Measurements from ENCODE around the gene RAI14.

Gene RAI14

GRCh38 chr5:34652914-34653313 is 3.2 kb upstream of the RAI14 start:
- H3K4me3 ChIP-seq (ENCODE audit: low read depth, low read length): no peak overlapping the region
- H3K23ac ChIP-seq (ENCODE audit: low read length): no peak overlapping the region
- H3K27me3 ChIP-seq (ENCODE audit: insufficient read depth, low read length): no peaks in the 10 kb centered on the region
- H4K12ac ChIP-seq (ENCODE audit: low read depth, low read length): no peak overlapping the region
- H3K4ac ChIP-seq (ENCODE audit: low read depth, low read length): no peak overlapping the region
- no peak for DNase-seq
- H2AK5ac ChIP-seq (ENCODE audit: low read length): no peak overlapping the region
- no peak overlapping the region for H3K27ac ChIP-seq (ENCODE audit: low read depth, low read length)
- no peak overlapping the region for H4K91ac ChIP-seq (ENCODE audit: low read depth, low read length)
- peaks cover 15% of the 10 kb centered on the region for H3K79me2 ChIP-seq (ENCODE audit: control insufficient read depth, insufficient read depth, low read length, poor library complexity)
- H3K9me3 ChIP-seq (ENCODE audit: insufficient read depth, low read depth, low read length): no peaks in the 10 kb centered on the region
- peaks cover 22% of the 10 kb centered on the region for H3K79me1 ChIP-seq (ENCODE audit: low read length)
- H3K14ac ChIP-seq (ENCODE audit: low read length): no peak overlapping the region
- no peak overlapping the region for H2BK120ac ChIP-seq (ENCODE audit: insufficient read depth, low read length, poor library complexity)
- H3K18ac ChIP-seq (ENCODE audit: low read length): no peak overlapping the region
- H4K8ac ChIP-seq (ENCODE audit: low read depth, low read length): no peak overlapping the region
- H2BK5ac ChIP-seq (ENCODE audit: low read depth, low read length, poor library complexity): no peak overlapping the region
- H3K36me3 ChIP-seq (ENCODE audit: control insufficient read depth in 1 of 2, insufficient read depth in 2 of 2, low read length in 2 of 2): no peaks in the 10 kb centered on the region
- H3K4me1 ChIP-seq (ENCODE audit: control insufficient read depth in 1 of 2, insufficient read depth in 2 of 2, low read length in 2 of 2): peaks cover 0 to 4% of the 10 kb centered on the region in 2 experiments
- no peak overlapping the region for H3K9ac ChIP-seq (ENCODE audit: low read length)
- H2BK12ac ChIP-seq (ENCODE audit: low read length): no peak overlapping the region
- no peak overlapping the region for H3K4me2 ChIP-seq (ENCODE audit: low read length)
- H2AFZ ChIP-seq (ENCODE audit: insufficient read depth, low read length, poor library complexity): no peak overlapping the region

GRCh38 chr5:34653708-34654107 is 2.4 kb upstream of the RAI14 start:
- Histone ChIP-seq H3K4me1 (ENCODE audit: control insufficient read depth in 1 of 2, insufficient read depth in 2 of 2, low read length in 2 of 2) (peaks cover 0 to 6% of the 10 kb centered on the region in 2 experiments), H3K23ac (ENCODE audit: low read length) (no peak overlapping the region), H3K14ac (ENCODE audit: low read length) (no peak overlapping the region), H3K9ac (ENCODE audit: low read length) (no peak overlapping the region), H3K79me1 (ENCODE audit: low read length) (peaks cover 22% of the 10 kb centered on the region), H3K9me3 (ENCODE audit: insufficient read depth, low read depth, low read length) (no peaks in the 10 kb centered on the region), H3K18ac (ENCODE audit: low read length) (no peak overlapping the region), H2BK12ac (ENCODE audit: low read length) (no peak overlapping the region), H3K79me2 (ENCODE audit: control insufficient read depth, insufficient read depth, low read length, poor library complexity) (peaks cover 15% of the 10 kb centered on the region), H4K8ac (ENCODE audit: low read depth, low read length) (no peak overlapping the region), H3K27me3 (ENCODE audit: insufficient read depth, low read length) (no peaks in the 10 kb centered on the region), H4K91ac (ENCODE audit: low read depth, low read length) (no peak overlapping the region), H4K12ac (ENCODE audit: low read depth, low read length) (no peak overlapping the region), H2AFZ (ENCODE audit: insufficient read depth, low read length, poor library complexity) (no peak overlapping the region), H3K4me3 (ENCODE audit: low read depth, low read length) (no peak overlapping the region), H3K4me2 (ENCODE audit: low read length) (no peak overlapping the region), H3K4ac (ENCODE audit: low read depth, low read length) (no peak overlapping the region), H2AK5ac (ENCODE audit: low read length) (no peak overlapping the region), H3K36me3 (ENCODE audit: control insufficient read depth in 1 of 2, insufficient read depth in 2 of 2, low read length in 2 of 2) (no peaks in the 10 kb centered on the region), H3K27ac (ENCODE audit: low read depth, low read length) (no peak overlapping the region), H2BK5ac (ENCODE audit: low read depth, low read length, poor library complexity) (no peak overlapping the region), H2BK120ac (ENCODE audit: insufficient read depth, low read length, poor library complexity) (no peak overlapping the region)
- no peak for DNase-seq

DNA sequence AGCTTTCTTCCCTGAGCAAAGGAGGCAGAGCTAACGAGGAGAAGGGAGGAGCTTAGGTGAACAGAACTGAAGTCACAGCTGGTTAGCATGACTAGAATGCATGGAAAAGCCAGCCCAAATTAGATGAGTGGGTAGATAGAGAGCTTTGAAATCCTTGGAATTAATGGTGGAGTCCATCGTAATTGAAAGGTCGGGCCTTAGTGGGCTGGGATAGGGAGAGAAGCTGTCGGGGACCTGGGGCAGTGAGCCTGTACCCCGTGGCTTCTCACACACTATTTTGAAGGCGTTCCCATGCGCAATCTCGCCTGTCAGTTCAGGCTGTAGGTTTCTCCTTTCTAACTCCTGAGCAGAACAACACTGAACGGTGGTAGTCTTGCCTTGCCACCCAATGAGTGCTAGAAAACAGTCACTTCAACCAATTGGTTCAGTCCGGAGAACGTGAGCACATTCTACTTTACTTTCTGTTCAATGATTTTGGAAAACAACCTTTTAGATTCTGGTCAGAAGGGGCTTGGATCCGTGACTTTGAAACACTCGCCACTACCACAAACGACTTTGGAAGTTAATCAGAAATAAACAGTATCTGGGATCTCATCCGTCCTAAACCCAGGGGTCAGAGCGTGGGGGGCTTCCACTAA is 655 bp upstream of the RAI14 start:
- no CpG with 5 or more reads among the region's 16 CpGs for WGBS (ENCODE audit: extremely low coverage, insufficient coverage, insufficient read length)
- peak overlapping the region; percentile 53 for H3K14ac ChIP-seq (ENCODE audit: low read length)
- H3K27ac ChIP-seq (ENCODE audit: low read depth, low read length): peak overlapping the region; percentile 94
- H4K8ac ChIP-seq (ENCODE audit: low read depth, low read length): peak overlapping the region; percentile 42
- H3K4ac ChIP-seq (ENCODE audit: low read depth, low read length): peak overlapping the region; percentile 68
- peak overlapping the region; percentile 96 for H2BK120ac ChIP-seq (ENCODE audit: insufficient read depth, low read length, poor library complexity)
- H3K36me3 ChIP-seq (ENCODE audit: control insufficient read depth in 1 of 2, insufficient read depth in 2 of 2, low read length in 2 of 2): peaks cover 0 to 2% of the 10 kb centered on the region in 2 experiments
- H3K4me3 ChIP-seq (ENCODE audit: low read depth, low read length): peak overlapping the region; percentile 61
- peak overlapping the region; percentile 69 for H3K4me2 ChIP-seq (ENCODE audit: low read length)
- peak overlapping the region; percentile 9 for H4K12ac ChIP-seq (ENCODE audit: low read depth, low read length)
- no peak overlapping the region for H3K23ac ChIP-seq (ENCODE audit: low read length)
- peak overlapping the region; percentile 67 for H2BK5ac ChIP-seq (ENCODE audit: low read depth, low read length, poor library complexity)
- H2AFZ ChIP-seq (ENCODE audit: insufficient read depth, low read length, poor library complexity): peak overlapping the region; percentile 42
- H4K91ac ChIP-seq (ENCODE audit: low read depth, low read length): peak overlapping the region; percentile 96
- H3K18ac ChIP-seq (ENCODE audit: low read length): peak overlapping the region; percentile 67
- peak overlapping the region; percentile 26 for H3K9ac ChIP-seq (ENCODE audit: low read length)
- no peak overlapping the region for H2AK5ac ChIP-seq (ENCODE audit: low read length)
- peak overlapping the region; percentile 63 for H2BK12ac ChIP-seq (ENCODE audit: low read length)
- H3K79me2 ChIP-seq (ENCODE audit: control insufficient read depth, insufficient read depth, low read length, poor library complexity): peaks cover 22% of the 10 kb centered on the region
- no peaks in the 10 kb centered on the region for H3K9me3 ChIP-seq (ENCODE audit: insufficient read depth, low read depth, low read length)
- DNase-seq: peak; percentile 54 to 83
- peaks cover 0 to 4% of the 10 kb centered on the region in 2 experiments for H3K4me1 ChIP-seq (ENCODE audit: control insufficient read depth in 1 of 2, insufficient read depth in 2 of 2, low read length in 2 of 2)
- no peaks in the 10 kb centered on the region for H3K27me3 ChIP-seq (ENCODE audit: insufficient read depth, low read length)
- peaks cover 22% of the 10 kb centered on the region for H3K79me1 ChIP-seq (ENCODE audit: low read length)

DNA sequence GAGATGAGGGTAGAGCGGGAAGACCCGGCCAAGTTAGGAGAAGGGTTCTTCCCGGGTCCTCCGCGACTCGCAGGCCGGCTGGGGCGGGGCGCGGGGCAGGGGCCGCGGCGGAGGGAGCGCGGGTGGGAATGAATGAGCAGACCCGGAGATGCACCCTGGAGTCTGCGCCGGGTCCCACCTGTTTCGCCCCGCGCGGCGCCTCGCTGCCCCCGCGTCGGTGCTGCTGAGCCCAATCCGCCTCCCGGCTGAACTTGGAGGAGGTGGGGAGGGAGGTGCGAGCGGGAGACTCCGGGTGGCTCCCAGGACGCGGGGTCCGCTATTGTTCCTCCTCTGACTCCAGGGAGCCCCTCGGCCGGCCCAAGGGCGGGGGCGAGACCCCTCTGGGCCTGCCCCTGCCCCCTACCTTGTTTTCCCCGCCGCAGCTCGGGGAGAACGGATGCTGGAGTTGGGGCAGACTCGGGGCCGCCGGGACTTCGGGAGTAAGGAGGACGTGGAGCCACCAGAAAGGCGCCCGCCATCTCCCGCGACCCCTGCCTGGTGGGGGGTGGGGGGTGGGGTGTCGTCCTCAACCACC is 659 bp downstream of the RAI14 start:
- Histone ChIP-seq H3K79me1 (ENCODE audit: low read length) (peaks cover 25% of the 10 kb centered on the region), H3K36me3 (ENCODE audit: control insufficient read depth in 1 of 2, insufficient read depth in 2 of 2, low read length in 2 of 2) (peaks cover 0 to 8% of the 10 kb centered on the region in 2 experiments), H2AK5ac (ENCODE audit: low read length) (peak overlapping the region; percentile 71), H3K18ac (ENCODE audit: low read length) (peak overlapping the region; percentile 96), H3K9me3 (ENCODE audit: insufficient read depth, low read depth, low read length) (no peaks in the 10 kb centered on the region), H3K14ac (ENCODE audit: low read length) (peak overlapping the region; percentile 98), H3K27me3 (ENCODE audit: insufficient read depth, low read length) (no peaks in the 10 kb centered on the region), H3K23ac (ENCODE audit: low read length) (no peak overlapping the region), H3K4ac (ENCODE audit: low read depth, low read length) (peak overlapping the region; percentile 91), H2BK12ac (ENCODE audit: low read length) (peak overlapping the region; percentile 37), H3K4me2 (ENCODE audit: low read length) (peak overlapping the region; percentile 69), H3K4me1 (ENCODE audit: control insufficient read depth in 1 of 2, insufficient read depth in 2 of 2, low read length in 2 of 2) (peaks cover 3 to 7% of the 10 kb centered on the region in 2 experiments), H2BK5ac (ENCODE audit: low read depth, low read length, poor library complexity) (peak overlapping the region; percentile 96), H4K12ac (ENCODE audit: low read depth, low read length) (peak overlapping the region; percentile 84), H3K79me2 (ENCODE audit: control insufficient read depth, insufficient read depth, low read length, poor library complexity) (peaks cover 24% of the 10 kb centered on the region), H2BK120ac (ENCODE audit: insufficient read depth, low read length, poor library complexity) (peak overlapping the region; percentile 96), H3K9ac (ENCODE audit: low read length) (peak overlapping the region; percentile 90), H4K8ac (ENCODE audit: low read depth, low read length) (peak overlapping the region; percentile 95), H3K4me3 (ENCODE audit: low read depth, low read length) (peak overlapping the region; percentile 89), H3K27ac (ENCODE audit: low read depth, low read length) (peak overlapping the region; percentile 94), H2AFZ (ENCODE audit: insufficient read depth, low read length, poor library complexity) (peak overlapping the region; percentile 84), H4K91ac (ENCODE audit: low read depth, low read length) (peak overlapping the region; percentile 96)
- DNase-seq: peak in 1 of 2 donors; percentile 31
- no CpG with 5 or more reads among the region's 53 CpGs for WGBS (ENCODE audit: extremely low coverage, insufficient coverage, insufficient read length)

Measured in trophoblast cell (in vitro differentiated cells and primary cell).